Caco-2 (cell line): ENCODE data around the gene CD52. TPM values are rescaled to one million over a fixed set of nuclear protein-coding genes. Genes with fewer than 3 reads are reported as not detected.

ENCODE experiments used
- BruUV-seq: library from RNA; stranded (reverse); fragments of 400-500 nt; replicated peaks from 2 replicates; lab custom pipeline; 2021; lab: Mats Ljungman, UMichigan
- CTCF ChIA-PET: fragments of 300-600 bp; sonication (Branson Sonifier 250); formaldehyde crosslinking; loops from one replicate; lab custom pipeline; 2022; ENCODE audit warnings: antibody characterized with exemption; lab: Charles Lee
- POLR2A ChIA-PET: fragments of 300-600 bp; sonication (Branson Sonifier 250); formaldehyde crosslinking; loops from one replicate; lab custom pipeline; 2022; ENCODE audit warnings: antibody characterized with exemption; lab: Charles Lee
- DNase-seq, 2 experiments: peaks; one replicate each; pipeline versions ENCODE4 v3.0.0 to v3.0.0-alpha.2; 2020 to 2022
- H3K27me3 ChIP-seq: replicated peaks from 2 replicates; pipeline ENCODE4 v1.6.0; 2011; ENCODE audit warnings: low read length; ENCODE audit not compliant: control insufficient read depth, insufficient read depth
- H3K36me3 ChIP-seq: 2 replicates; pipeline ENCODE4 v1.5.1; 2011; ENCODE audit warnings: low read length; ENCODE audit not compliant: control insufficient read depth, insufficient read depth
- H3K4me1 ChIP-seq: fragments of 250-450 bp; sonication (Bioruptor Pico); 2 replicates; pipeline ENCODE4 v1.5.1; 2020; ENCODE audit warnings: mild to moderate bottlenecking
- H3K4me3 ChIP-seq: 2 replicates; pipeline ENCODE4 v1.5.1; 2011; ENCODE audit warnings: low read depth, mild to moderate bottlenecking, control low read depth, low read length
- H3K9me3 ChIP-seq: fragments of 250-450 bp; sonication (Bioruptor Pico); 2 replicates; pipeline ENCODE4 v1.5.1; 2020; ENCODE audit warnings: mild to moderate bottlenecking, moderate library complexity
- H3K27ac Mint-ChIP-seq: one replicate; pipeline ENCODE4 v1.8.0; 2022; ENCODE audit warnings: mixed read lengths; ENCODE audit not compliant: unreplicated experiment
- H3K27me3 Mint-ChIP-seq: one replicate; pipeline ENCODE4 v1.8.0; 2022; ENCODE audit warnings: mixed read lengths; ENCODE audit not compliant: insufficient read depth, unreplicated experiment
- H3K36me3 Mint-ChIP-seq: one replicate; pipeline ENCODE4 v1.8.0; 2022; ENCODE audit warnings: mild to moderate bottlenecking, mixed read lengths; ENCODE audit not compliant: insufficient read depth, unreplicated experiment
- H3K4me1 Mint-ChIP-seq: one replicate; pipeline ENCODE4 v1.8.0; 2022; ENCODE audit warnings: low read depth, mixed read lengths; ENCODE audit not compliant: unreplicated experiment
- H3K4me3 Mint-ChIP-seq: one replicate; pipeline ENCODE4 v1.8.0; 2022; ENCODE audit warnings: mild to moderate bottlenecking, moderate library complexity, mixed read lengths; ENCODE audit not compliant: unreplicated experiment
- H3K9me3 Mint-ChIP-seq: one replicate; pipeline ENCODE4 v1.8.0; 2022; ENCODE audit warnings: mixed read lengths; ENCODE audit not compliant: unreplicated experiment
- CTCF ChIP-seq, 2 experiments: fragments of 200-600 bp in 1 of 2; IDR thresholded peaks; 1 replicate in 1 of 2; 2 replicates in 1 of 2; pipeline versions ENCODE4 v1.5.1 to v1.8.0; 2011 to 2022; ENCODE audit warnings: antibody characterized with exemption in 1 of 2, control low read depth in 1 of 2, inconsistent platforms in 1 of 2, low read depth in 1 of 2, low read length in 1 of 2, mild to moderate bottlenecking in 1 of 2, moderate library complexity in 1 of 2; ENCODE audit not compliant: insufficient read depth in 1 of 2, severe bottlenecking in 1 of 2, unreplicated experiment in 1 of 2
- intact Hi-C: fragments of 100-400 bp; cut with micrococcal nuclease; formaldehyde crosslinking; loops from one replicate; pipeline ENCODE4 v1.10.0; 2022; ENCODE audit not compliant: unreplicated experiment
- total RNA-seq: library from RNA; stranded (reverse); gene quantifications from 2 replicates; pipeline ENCODE4 v1.2.3, GENCODE V29; 2022

The CD52 gene
- total RNA-seq, 1 experiment from 2014 or later: not detected

GRCh38 chr1:26302733-26303405, 14.9 kb upstream of the CD52 start:
- no TSS peak for BruUV-seq
- no peak overlapping the region for H3K4me3 Mint-ChIP-seq
- no peak for TF ChIP-seq CTCF (IDR thresholded peaks at IDR 0.05; ENCODE audit: insufficient read depth in 1 of 2, low read depth in 1 of 2, low read length in 1 of 2, severe bottlenecking in 1 of 2, unreplicated experiment in 1 of 2)
- H3K36me3 Mint-ChIP-seq: peaks cover 5% of the 10 kb centered on the region
- H3K9me3 Mint-ChIP-seq: no peaks in the 10 kb centered on the region
- no peak overlapping the region for H3K27ac Mint-ChIP-seq
- H3K4me1 Mint-ChIP-seq: peaks cover 12% of the 10 kb centered on the region
- H3K36me3 ChIP-seq: no peaks in the 10 kb centered on the region
- H3K27me3 Mint-ChIP-seq: no peaks in the 10 kb centered on the region
- no peaks in the 10 kb centered on the region for H3K27me3 ChIP-seq
- no peak overlapping the region for H3K4me3 ChIP-seq
- H3K9me3 ChIP-seq: no peaks in the 10 kb centered on the region
- H3K4me1 ChIP-seq: peaks cover 14% of the 10 kb centered on the region; the same call in 1 of the 2 replicates
- ChIA-PET POLR2A (no interaction called here), CTCF (no interaction called here)
- intact Hi-C loops: no loop called here
- DNase-seq: no peak

GRCh38 chr1:26305667-26306289, 12.0 kb upstream of the CD52 start:
- peak in 1 of 2 experiments; percentile 15 for DNase-seq
- Histone ChIP-seq H3K36me3 (no peaks in the 10 kb centered on the region), H3K4me1 (peaks cover 14% of the 10 kb centered on the region; the same call in 1 of the 2 replicates), H3K4me3 (peak overlapping the region; percentile 87), H3K9me3 (no peaks in the 10 kb centered on the region), H3K27me3 (no peaks in the 10 kb centered on the region)
- Mint-ChIP-seq H3K36me3 (peaks cover 5% of the 10 kb centered on the region), H3K9me3 (no peaks in the 10 kb centered on the region), H3K27ac (peak overlapping the region; percentile 98), H3K27me3 (no peaks in the 10 kb centered on the region), H3K4me3 (peak overlapping the region; percentile 99), H3K4me1 (peaks cover 12% of the 10 kb centered on the region)
- no peak for TF ChIP-seq CTCF (IDR thresholded peaks at IDR 0.05; ENCODE audit: insufficient read depth in 1 of 2, low read depth in 1 of 2, low read length in 1 of 2, severe bottlenecking in 1 of 2, unreplicated experiment in 1 of 2)
- ChIA-PET POLR2A (no interaction called here), CTCF (no interaction called here)
- intact Hi-C loops: no loop called here
- BruUV-seq: TSS peak; percentile 62

- intact Hi-C loops: no loop called here
- Mint-ChIP-seq H3K9me3 (no peaks in the 10 kb centered on the region), H3K36me3 (peaks cover 5% of the 10 kb centered on the region), H3K4me1 (peaks cover 12% of the 10 kb centered on the region), H3K27me3 (no peaks in the 10 kb centered on the region), H3K4me3 (peak within 1 kb of the TSS; percentile 99), H3K27ac (peak within 1 kb of the TSS; percentile 98)
- DNase-seq: peak; percentile 93 to 96
- POLR2A ChIA-PET: no interaction called here
- BruUV-seq: TSS peak; percentile 85
- CTCF ChIA-PET: no interaction called here
- Histone ChIP-seq H3K9me3 (no peaks in the 10 kb centered on the region), H3K27me3 (no peaks in the 10 kb centered on the region), H3K4me1 (peaks cover 14% of the 10 kb centered on the region; the same call in 1 of the 2 replicates), H3K4me3 (peak within 1 kb of the TSS; percentile 87), H3K36me3 (no peaks in the 10 kb centered on the region)
- no peak for TF ChIP-seq CTCF (IDR thresholded peaks at IDR 0.05; ENCODE audit: insufficient read depth in 1 of 2, low read depth in 1 of 2, low read length in 1 of 2, severe bottlenecking in 1 of 2, unreplicated experiment in 1 of 2)
These were observed 11.2 kb upstream of the CD52 start, which contains the start of gene UBXN11 for GRCh38 chr1:26306290-26307229. Gene UBXN11, minus strand, starts transcription at chr1:26306636. Its CDS starts 3,753 bp downstream, at chr1:26302883.
